HG02884 (cell line): ENCODE results near the gene ZNF66.
"Not testable (repeated sequence)": the region's sequence is repeated elsewhere in the genome, so short reads cannot be mapped to it uniquely, and the experiment has no call there.

ENCODE experiments used
- ATAC-seq: cut with Tn5 transposase; IDR thresholded peaks from one replicate; pipeline ENCODE4 v1.9.1; 2021; ENCODE audit warnings: mild to moderate bottlenecking, moderate library complexity; ENCODE audit not compliant: unreplicated experiment

The ZNF66 gene

DNA sequence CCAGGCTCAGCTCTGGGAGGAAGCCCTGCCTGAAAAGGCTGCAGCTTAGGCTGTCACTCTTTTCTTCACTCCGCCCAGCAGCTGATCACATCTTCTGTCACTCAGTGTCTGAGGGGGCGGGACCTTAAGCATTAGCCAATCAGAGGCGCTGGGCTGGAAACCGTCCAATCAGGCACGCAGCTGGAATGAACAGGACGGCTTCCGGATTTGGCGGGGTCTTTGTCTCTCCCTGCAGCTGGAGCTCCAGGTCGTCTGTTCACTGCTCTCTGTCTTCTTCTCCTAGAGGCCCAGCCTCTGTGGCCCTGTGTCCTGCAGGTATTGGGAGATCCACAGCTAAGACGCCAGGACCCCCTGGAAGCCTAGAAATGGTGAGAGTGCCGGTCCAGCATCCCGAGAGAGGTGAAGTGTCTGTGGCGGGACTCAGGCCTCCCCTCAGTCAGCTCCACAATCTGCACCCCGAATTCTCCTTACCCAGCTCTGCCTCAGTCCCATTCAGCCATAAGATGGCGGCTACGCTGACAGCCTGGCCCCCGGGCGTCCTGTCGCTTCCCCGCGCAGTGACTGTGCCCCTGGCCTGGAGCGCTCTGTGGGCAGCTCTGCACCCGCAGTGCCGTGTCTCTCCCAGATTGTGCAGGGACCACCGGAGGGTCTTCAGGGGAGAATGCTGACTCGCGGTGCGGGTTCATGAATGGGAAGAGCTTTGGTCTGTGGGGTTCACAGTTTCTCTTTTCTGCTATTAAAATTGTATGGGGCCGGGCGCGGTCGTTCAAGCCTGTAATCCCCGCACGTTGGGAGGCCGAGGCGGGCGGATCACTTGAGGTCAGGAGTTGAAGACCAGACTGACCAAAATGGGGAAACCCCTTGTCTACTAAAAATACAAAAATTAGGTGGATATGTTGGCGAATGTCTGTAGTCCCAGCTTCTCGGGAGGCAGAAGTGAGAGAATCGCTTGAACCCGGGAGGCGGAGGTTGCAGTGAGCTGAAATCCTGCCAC is at the start of gene ZNF66:
TSS of gene ZNF66 (plus strand) at position 222 of the 994 bp plus-strand sequence. CDS start at position 366, 144 bp downstream.
- ATAC-seq: peak; percentile 95

DNA sequence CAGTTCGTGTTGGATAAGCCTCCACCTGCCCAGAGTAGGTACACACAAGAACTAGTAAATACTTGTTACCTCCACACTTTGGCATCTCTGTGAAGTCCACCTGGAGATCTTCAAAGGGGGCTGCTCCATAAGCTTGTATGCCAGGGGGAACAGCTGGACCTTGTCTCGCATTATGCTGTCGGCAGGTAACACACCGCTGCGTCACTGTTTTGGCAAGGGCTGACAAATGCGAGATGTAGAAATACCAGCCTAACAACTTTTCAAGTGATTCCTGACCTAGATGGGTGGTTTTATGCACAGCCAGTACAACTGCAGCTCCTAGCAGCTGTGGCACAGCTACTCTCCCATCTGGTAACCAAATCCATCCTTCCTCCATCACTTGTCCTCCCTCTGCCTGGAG is 25.9 kb upstream of the ZNF66 start:
- ATAC-seq: not testable (repeated sequence)

DNA sequence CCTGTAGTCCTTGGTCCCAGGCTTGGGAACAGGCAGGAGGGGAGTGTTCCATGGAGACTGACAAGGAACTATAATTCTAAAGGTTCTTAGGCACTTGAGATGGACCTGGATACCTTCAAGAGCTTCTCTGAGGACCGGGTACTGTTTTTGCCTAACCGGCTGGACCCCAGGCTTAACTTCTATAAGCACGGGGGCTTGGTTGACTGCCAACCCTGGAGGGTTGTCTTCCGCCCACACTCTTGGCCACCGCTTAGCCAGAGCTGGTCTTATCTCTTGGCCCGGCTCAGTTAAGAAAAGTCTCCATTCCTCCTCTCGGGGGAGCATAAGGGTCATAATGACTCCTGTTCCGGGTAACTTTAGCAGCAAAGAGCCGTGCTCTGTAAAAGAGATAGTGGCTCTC is 23.8 kb upstream of the ZNF66 start:
- not testable (repeated sequence) for ATAC-seq

DNA sequence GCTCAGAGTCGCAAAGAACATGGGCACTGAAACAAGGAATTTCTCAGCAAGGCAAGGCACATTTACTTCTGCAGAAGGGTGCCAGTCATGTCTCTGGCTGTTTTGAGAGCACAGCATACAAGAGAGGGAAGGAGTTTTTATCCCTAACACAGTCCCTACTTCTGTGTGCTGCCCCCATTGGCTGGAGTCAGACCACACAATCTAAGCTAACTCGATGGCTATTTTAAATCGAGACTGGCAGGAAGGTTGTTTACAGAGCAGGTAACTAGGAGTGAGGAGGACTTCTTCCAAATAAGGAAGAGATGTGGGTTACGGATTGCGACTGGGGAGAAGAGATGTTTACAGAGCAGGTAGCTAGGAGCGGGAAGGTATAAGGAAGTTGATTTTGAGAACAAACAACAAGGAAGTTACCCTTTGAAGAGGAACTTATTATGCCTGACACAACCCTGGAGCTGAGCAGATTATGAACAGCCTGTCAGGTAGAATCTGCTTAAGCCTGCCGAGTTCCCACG is 6.8 kb upstream of the ZNF66 start:
- not testable (repeated sequence) for ATAC-seq

DNA sequence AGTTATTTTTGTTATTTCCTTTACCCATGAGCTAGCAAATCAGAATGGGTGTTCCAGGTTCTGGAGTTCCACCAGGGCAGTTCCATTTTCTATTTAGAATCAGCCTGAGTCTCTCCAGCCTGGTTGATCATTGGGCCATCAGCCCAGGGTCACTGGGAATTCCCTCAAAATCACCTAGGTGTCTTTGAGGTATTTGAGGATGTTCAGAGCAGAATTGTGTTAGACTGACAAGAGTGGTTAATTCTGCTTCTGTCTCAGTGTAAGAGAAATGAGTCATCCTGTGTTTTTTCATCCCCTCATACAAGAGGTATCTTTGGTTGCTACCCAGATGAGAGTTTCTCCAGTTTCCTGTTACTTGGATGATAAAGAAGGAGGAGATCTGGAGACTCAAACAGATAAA is 11.7 kb downstream of the ZNF66 start:
- no peak for ATAC-seq

DNA sequence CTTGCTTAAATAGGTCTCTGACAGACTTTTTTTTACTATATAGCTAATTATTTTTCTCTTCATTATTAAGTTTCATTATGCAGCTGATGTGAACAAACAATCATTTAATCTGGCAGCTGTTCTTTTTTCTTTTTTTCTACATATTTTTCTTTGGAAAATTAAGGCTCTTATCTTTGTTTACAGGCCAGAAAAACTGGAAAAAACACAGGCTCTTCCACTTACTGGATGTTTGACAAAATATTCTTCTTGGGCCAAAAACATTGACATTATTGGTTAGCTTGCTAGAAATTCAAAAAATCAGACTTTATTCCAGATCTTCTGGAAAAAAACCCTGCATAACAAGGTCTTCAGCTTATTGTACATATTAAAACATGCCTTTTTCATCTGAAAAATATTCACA is 15.7 kb downstream of the ZNF66 start:
- ATAC-seq: no peak

DNA sequence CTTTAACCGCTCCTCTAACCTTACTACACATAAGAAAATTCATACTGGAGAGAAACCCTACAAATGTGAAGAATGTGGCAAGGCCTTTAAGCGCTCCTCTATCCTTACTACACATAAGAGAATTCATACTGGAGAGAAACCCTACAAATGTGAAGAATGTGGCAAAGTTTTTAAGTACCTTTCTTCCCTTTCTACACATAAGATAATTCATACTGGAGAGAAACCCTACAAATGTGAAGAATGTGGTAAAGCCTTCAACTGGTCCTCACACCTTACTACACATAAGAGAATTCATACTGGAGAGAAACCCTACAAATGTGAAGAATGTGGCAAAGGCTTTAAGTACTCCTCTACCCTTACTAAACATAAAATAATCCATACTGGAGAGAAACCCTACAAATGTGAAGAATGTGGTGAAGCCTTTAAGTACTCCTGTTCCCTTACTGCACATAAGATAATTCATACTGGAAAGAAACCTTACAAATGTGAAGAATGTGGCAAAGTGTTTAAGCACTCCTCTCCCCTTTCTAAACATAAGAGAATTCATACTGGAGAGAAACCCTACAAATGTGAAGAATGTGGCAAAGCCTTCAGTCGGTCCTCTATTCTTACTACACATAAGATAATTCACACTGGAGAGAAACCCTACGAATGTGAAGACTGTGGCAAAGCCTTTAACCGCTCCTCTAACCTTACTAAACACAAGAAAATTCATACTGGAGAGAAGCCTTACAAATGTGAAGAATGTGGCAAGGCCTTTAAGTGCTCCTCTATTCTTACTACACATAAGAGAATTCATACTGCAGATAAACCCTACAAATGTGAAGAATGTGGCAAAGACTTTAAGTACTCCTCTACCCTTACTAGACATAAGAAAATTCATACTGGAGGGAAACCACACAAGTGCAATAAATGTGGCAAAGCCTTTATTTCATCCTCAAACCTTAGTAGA is 30.5 kb downstream of the ZNF66 start:
- ATAC-seq: not testable (repeated sequence)

DNA sequence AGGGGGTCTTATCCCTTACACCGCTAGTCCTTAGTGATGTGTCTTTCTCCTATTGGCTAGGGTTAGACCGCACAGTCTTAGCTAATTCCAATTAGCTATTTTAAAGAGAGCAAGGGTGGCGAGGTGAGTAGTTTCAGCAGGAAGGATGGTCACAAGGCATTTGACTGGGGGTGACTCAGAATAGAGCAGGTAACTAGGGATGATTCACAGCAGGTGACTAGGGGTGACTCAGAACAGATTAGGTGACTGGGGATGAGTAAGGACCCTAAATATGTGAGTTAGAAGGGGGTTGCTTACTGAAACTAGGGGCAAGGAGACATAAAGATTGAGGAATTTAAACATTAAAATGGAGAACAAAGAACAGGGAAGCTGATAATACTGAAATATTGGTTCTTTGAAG is 64.3 kb downstream of the ZNF66 start:
- no peak for ATAC-seq
